GM21723 (cell line): ENCODE measurements around the gene PAX7.
"Not testable (repeated sequence)": the region's sequence is repeated elsewhere in the genome, so short reads cannot be mapped to it uniquely, and the experiment has no call there.

Source experiments
- ATAC-seq: cut with Tn5 transposase; IDR thresholded peaks from one replicate; pipeline ENCODE4 v1.9.1; 2021; ENCODE audit warnings: mild to moderate bottlenecking, moderate library complexity; ENCODE audit not compliant: unreplicated experiment

The PAX7 gene

GRCh38 chr1:18748435-18748834 lies 117.8 kb downstream of the PAX7 start:
- ATAC-seq, result no peak

GRCh38 chr1:18749569-18749968 lies 118.9 kb downstream of the PAX7 start:
- no peak for ATAC-seq

- no peak for ATAC-seq
Measured at GRCh38 chr1:18750600-18750999, 120.0 kb downstream of the PAX7 start.

- no peak for ATAC-seq
Measured at GRCh38 chr1:18751425-18751824, 120.8 kb downstream of the PAX7 start.

- ATAC-seq, result no peak
Measured at GRCh38 chr1:18752409-18752808, 121.8 kb downstream of the PAX7 start.

GRCh38 chr1:18760156-18760555 lies 129.5 kb downstream of the PAX7 start:
- no peak for ATAC-seq

GRCh38 chr1:18761948-18762840 lies 131.5 kb downstream of the PAX7 start:
- ATAC-seq, result no peak

- ATAC-seq, result no peak
Measured at GRCh38 chr1:18764362-18764761, 133.7 kb downstream of the PAX7 start.

- ATAC-seq, result no peak
Measured at GRCh38 chr1:18765725-18766124, 135.1 kb downstream of the PAX7 start.

- no peak for ATAC-seq
Measured at GRCh38 chr1:18766328-18766727, 135.7 kb downstream of the PAX7 start.

GRCh38 chr1:18767576-18767975 lies 136.9 kb downstream of the PAX7 start:
- not testable (repeated sequence) for ATAC-seq

GRCh38 chr1:18768086-18768485 lies 137.4 kb downstream of the PAX7 start:
- no peak for ATAC-seq

- no peak for ATAC-seq
Measured at GRCh38 chr1:18769140-18769539, 138.5 kb downstream of the PAX7 start.

- no peak for ATAC-seq
Measured at GRCh38 chr1:18770799-18771198, 140.2 kb downstream of the PAX7 start.

- ATAC-seq, result no peak
Measured at GRCh38 chr1:18773753-18774152, 143.1 kb downstream of the PAX7 start.

- ATAC-seq, result no peak
Measured at GRCh38 chr1:18775341-18775740, 144.7 kb downstream of the PAX7 start.

GRCh38 chr1:18776777-18777176 lies 146.1 kb downstream of the PAX7 start:
- ATAC-seq, result no peak

- no peak for ATAC-seq
Measured at GRCh38 chr1:18778437-18778836, 147.8 kb downstream of the PAX7 start.

- no peak for ATAC-seq
Measured at GRCh38 chr1:18781031-18781430, 150.4 kb downstream of the PAX7 start.

GRCh38 chr1:18783705-18784481 lies 153.2 kb downstream of the PAX7 start:
- no peak for ATAC-seq

- ATAC-seq, result no peak
Measured at GRCh38 chr1:18784482-18784831, 153.8 kb downstream of the PAX7 start.

- ATAC-seq, result no peak
Measured at GRCh38 chr1:18786149-18786548, 155.5 kb downstream of the PAX7 start.
